GM23338 (cell line): ENCODE data around the gene TOR2A. TPM values are rescaled to one million over a fixed set of nuclear protein-coding genes. Genes with fewer than 3 reads are reported as not detected.

Experiments used
- ATAC-seq: fragments of 200-7000 bp; cut with Tn5 transposase; 3 replicates; pipeline ENCODE4 v1.9.1; 2020
- DNase-seq: peaks from one replicate; pipeline ENCODE4 v3.0.0-alpha.2; 2015; ENCODE audit warnings: low spot score
- H2AFZ ChIP-seq: fragments of 200-600 bp; sonication (generic); 2 replicates; pipeline ENCODE4 v1.8.0; 2016; ENCODE audit warnings: antibody characterized with exemption, mild to moderate bottlenecking, moderate library complexity
- H3F3A ChIP-seq: fragments of 200-600 bp; sonication (generic); replicated peaks from 2 replicates; pipeline ENCODE4 v1.8.0; 2017; ENCODE audit warnings: antibody characterized with exemption, mixed run types, low read depth
- H3K27ac ChIP-seq: fragments of 200-600 bp; sonication (generic); 2 replicates; pipeline ENCODE4 v1.6.1; 2016; ENCODE audit warnings: low read depth
- H3K27me3 ChIP-seq: fragments of 200-600 bp; sonication (generic); 2 replicates; pipeline ENCODE4 v1.8.0; 2016; ENCODE audit warnings: mild to moderate bottlenecking, mixed run types, moderate library complexity; ENCODE audit not compliant: insufficient read depth
- H3K36me3 ChIP-seq: fragments of 200-600 bp; sonication (generic); 2 replicates; pipeline ENCODE4 v1.8.0; 2016; ENCODE audit warnings: mild to moderate bottlenecking; ENCODE audit not compliant: insufficient read depth
- H3K4me1 ChIP-seq: fragments of 200-600 bp; sonication (generic); 2 replicates; pipeline ENCODE4 v1.8.0; 2016; ENCODE audit warnings: mild to moderate bottlenecking, moderate library complexity; ENCODE audit not compliant: insufficient read depth
- H3K4me2 ChIP-seq: fragments of 200-600 bp; sonication (generic); 2 replicates; pipeline ENCODE4 v1.7.1; 2017; ENCODE audit warnings: mixed run types
- H3K4me3 ChIP-seq: fragments of 200-600 bp; sonication (generic); 2 replicates; pipeline ENCODE4 v1.6.1; 2016; ENCODE audit warnings: mixed run types
- H3K79me2 ChIP-seq: fragments of 200-600 bp; sonication (generic); replicated peaks from 2 replicates; pipeline ENCODE4 v1.8.0; 2017; ENCODE audit warnings: mild to moderate bottlenecking; ENCODE audit not compliant: insufficient read depth
- H3K9me2 ChIP-seq: fragments of 200-600 bp; sonication (generic); 2 replicates; pipeline ENCODE4 v1.8.0; 2017; ENCODE audit not compliant: insufficient read depth
- H4K20me1 ChIP-seq: fragments of 200-600 bp; sonication (generic); replicated peaks from 2 replicates; pipeline ENCODE4 v1.8.0; 2017; ENCODE audit warnings: mild to moderate bottlenecking; ENCODE audit not compliant: insufficient read depth
- H3K27ac Mint-ChIP-seq: 2 replicates; pipeline ENCODE4 v1.8.0; 2020; ENCODE audit warnings: inconsistent platforms, mild to moderate bottlenecking, moderate library complexity, mixed read lengths
- H3K27me3 Mint-ChIP-seq: 3 replicates; pipeline ENCODE4 v1.8.0; 2022; ENCODE audit warnings: low read depth, mild to moderate bottlenecking, moderate library complexity, mixed read lengths, inconsistent platforms; ENCODE audit not compliant: insufficient read depth, poor library complexity
- H3K36me3 Mint-ChIP-seq: 3 replicates; pipeline ENCODE4 v1.8.0; 2021; ENCODE audit warnings: low read depth, mild to moderate bottlenecking, inconsistent platforms, moderate library complexity, mixed read lengths
- H3K4me1 Mint-ChIP-seq: 3 replicates; pipeline ENCODE4 v1.8.0; 2020; ENCODE audit warnings: mild to moderate bottlenecking, inconsistent platforms, mixed read lengths
- H3K4me3 Mint-ChIP-seq: 3 replicates; pipeline ENCODE4 v1.8.0; 2021; ENCODE audit warnings: moderate library complexity, mild to moderate bottlenecking, inconsistent platforms, mixed read lengths
- H3K9me3 Mint-ChIP-seq: 3 replicates; pipeline ENCODE4 v1.8.0; 2020; ENCODE audit warnings: moderate library complexity, mild to moderate bottlenecking, inconsistent platforms, mixed read lengths
- CREB1 ChIP-seq: fragments of 250-450 bp; sonication (Bioruptor Pico); IDR thresholded peaks from 2 replicates; pipeline ENCODE4 v1.5.0; 2020; ENCODE audit warnings: low read depth, mild to moderate bottlenecking, moderate library complexity
- ETS1 ChIP-seq: IDR thresholded peaks from 2 replicates; pipeline ENCODE4 v1.6.1; 2016; ENCODE audit warnings: antibody characterized with exemption
- EZH2 ChIP-seq: fragments of 200-600 bp; sonication (generic); IDR thresholded peaks from one replicate; pipeline ENCODE4 v1.8.0; 2017; ENCODE audit warnings: antibody characterized with exemption, mild to moderate bottlenecking, low read depth; ENCODE audit not compliant: unreplicated experiment
- EZH2phosphoT487 ChIP-seq: fragments of 200-600 bp; sonication (generic); IDR thresholded peaks from one replicate; pipeline ENCODE4 v1.8.1; 2018; ENCODE audit warnings: antibody characterized with exemption; ENCODE audit not compliant: unreplicated experiment
- JUNB ChIP-seq: IDR thresholded peaks from one replicate; pipeline ENCODE4 v1.6.1; 2016; ENCODE audit warnings: antibody characterized with exemption; ENCODE audit not compliant: unreplicated experiment
- REST ChIP-seq: IDR thresholded peaks from one replicate; pipeline ENCODE4 v1.6.1; 2018; ENCODE audit warnings: antibody characterized with exemption; ENCODE audit not compliant: unreplicated experiment
- STAT1 ChIP-seq: IDR thresholded peaks from one replicate; pipeline ENCODE4 v1.6.1; 2016; ENCODE audit warnings: antibody characterized with exemption; ENCODE audit not compliant: unreplicated experiment
- ZNF114 ChIP-seq: fragments of 250-450 bp; sonication (Bioruptor Pico); IDR thresholded peaks from 2 replicates; pipeline ENCODE4 v1.5.0; 2020; ENCODE audit warnings: mild to moderate bottlenecking, moderate library complexity
- ZNF331 ChIP-seq: fragments of 250-450 bp; sonication (Bioruptor Pico); IDR thresholded peaks from 2 replicates; pipeline ENCODE4 v1.5.0; 2020; ENCODE audit warnings: low read depth, mild to moderate bottlenecking, moderate library complexity
- ZNF462 ChIP-seq: fragments of 250-450 bp; sonication (Bioruptor Pico); IDR thresholded peaks from 2 replicates; pipeline ENCODE4 v1.5.0; 2020; ENCODE audit warnings: mild to moderate bottlenecking, moderate library complexity
- polyA plus RNA-seq: library from polyadenylated mRNA; unstranded; fragments of >200 nt; fragmentation: Nextera tagmentation; extraction: Ambion mirVana; gene quantifications from 2 replicates; pipeline ENCODE4 v1.2.1, GENCODE V29; 2016
- total RNA-seq: library from RNA; depleted of rRNA; stranded (reverse); fragments of >200 nt; shearing (Covaris generic); gene quantifications from 2 replicates; pipeline ENCODE4 v1.2.3, GENCODE V29; 2014

TOR2A gene
- total and polyA plus RNA-seq, 2 experiments from 2014 or later, result 14.4 to 23.5 TPM

DNA sequence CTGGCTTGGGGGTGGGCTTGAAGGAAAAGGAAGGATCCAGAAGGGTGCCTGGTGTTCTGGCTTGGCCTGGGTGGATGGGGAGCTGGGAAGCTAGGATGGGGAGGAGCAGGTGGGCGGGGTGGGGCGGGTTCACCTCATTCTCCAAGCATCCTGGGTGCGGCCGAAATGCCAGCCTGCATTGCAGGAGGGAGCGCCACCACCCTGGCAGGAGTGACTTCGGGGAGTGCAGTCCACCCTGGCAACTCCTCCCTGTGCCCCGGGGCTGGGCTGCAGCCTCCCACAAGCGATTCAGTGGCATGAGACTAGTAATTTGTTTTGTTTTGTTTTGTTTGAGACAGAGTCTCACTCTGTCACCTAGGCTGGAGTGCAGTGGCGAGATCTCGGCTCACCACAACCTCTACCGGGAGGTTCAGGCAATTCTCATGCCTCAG, 13.7 kb downstream of the TOR2A start (continued):
- TF ChIP-seq REST, result no peak
- TF ChIP-seq EZH2, result no peak

GRCh38 chr9:127720865-127721227, 14.2 kb downstream of the TOR2A start:
- H3K4me1 ChIP-seq, result peaks cover 10% of the 10 kb centered on the region
- peak overlapping the region; percentile 38; the same call in 1 of the 2 replicates for H2AFZ ChIP-seq
- ATAC-seq (no peak), DNase-seq (no peak)
- H3K4me2 ChIP-seq, result no peak overlapping the region
- no peaks in the 10 kb centered on the region for H4K20me1 ChIP-seq
- no peaks in the 10 kb centered on the region for H3K79me2 ChIP-seq
- Mint-ChIP-seq H3K4me3 (no peak overlapping the region), H3K4me1 (peaks cover 19% of the 10 kb centered on the region), H3K9me3 (no peaks in the 10 kb centered on the region), H3K27me3 (peaks cover 8% of the 10 kb centered on the region), H3K36me3 (no peaks in the 10 kb centered on the region), H3K27ac (no peak overlapping the region)
- no peak overlapping the region for H3K27ac ChIP-seq
- H3F3A ChIP-seq, result 0 out of 2 replicates have a peak, but pooled peaks cover 3% of the 10 kb centered on the region
- no peaks in the 10 kb centered on the region for H3K27me3 ChIP-seq
- no peaks in the 10 kb centered on the region for H3K36me3 ChIP-seq
- H3K9me2 ChIP-seq, result no peaks in the 10 kb centered on the region
- H3K4me3 ChIP-seq, result no peak overlapping the region
- TF ChIP-seq ZNF462 (CRISPR knock-in tag) (no peak), ZNF114 (CRISPR knock-in tag) (no peak), ETS1 (no peak), JUNB (no peak), STAT1 (no peak), CREB1 (no peak), EZH2phosphoT487 (no peak), REST (no peak), ZNF331 (CRISPR knock-in tag) (no peak)
